SK-N-SH (cell line): ENCODE data around the gene GJB2.

Source experiments
- CTCF ChIP-seq: fragments of 200-600 bp; sonication (generic); IDR thresholded peaks from 2 replicates; pipeline ENCODE4 v1.6.1; 2017; ENCODE audit warnings: antibody characterized with exemption, mild to moderate bottlenecking, moderate library complexity
- EP300 ChIP-seq, 2 experiments: IDR thresholded peaks; 2 replicates each; pipeline versions ENCODE4 v1.4.0 to v1.6.1; 2012; ENCODE audit warnings: borderline replicate concordance in 1 of 2, low read depth in 1 of 2, low read length in 1 of 2
- EZH2phosphoT487 ChIP-seq: fragments of 200-600 bp; sonication (generic); IDR thresholded peaks from 2 replicates; pipeline ENCODE4 v1.6.1; 2017; ENCODE audit warnings: low read depth, mixed run types, mild to moderate bottlenecking, antibody characterized with exemption, moderate library complexity, borderline replicate concordance
- FOXJ3 ChIP-seq: sonication (generic); formaldehyde crosslinking; IDR thresholded peaks from 2 replicates; pipeline ENCODE4 v1.5.1; 2020; ENCODE audit warnings: mild to moderate bottlenecking, missing genetic modification reagents
- GABPA ChIP-seq: IDR thresholded peaks from 2 replicates; pipeline ENCODE4 v1.4.0; 2012; ENCODE audit warnings: low read depth, mild to moderate bottlenecking
- JUND ChIP-seq: IDR thresholded peaks from 2 replicates; pipeline ENCODE4 v1.4.0; 2012
- MAX ChIP-seq: IDR thresholded peaks from 2 replicates; pipeline ENCODE4 v1.4.0; 2012; ENCODE audit warnings: low read depth
- POLR2AphosphoS5 ChIP-seq: IDR thresholded peaks from 2 replicates; pipeline ENCODE4 v1.6.1; 2012; ENCODE audit warnings: low read depth, low read length
- RAD21 ChIP-seq: IDR thresholded peaks from 2 replicates; pipeline ENCODE4 v1.6.1; 2012; ENCODE audit warnings: mild to moderate bottlenecking, low read length
- SIN3A ChIP-seq: IDR thresholded peaks from 2 replicates; pipeline ENCODE4 v1.6.1; 2012; ENCODE audit warnings: low read depth, mild to moderate bottlenecking, low read length, moderate library complexity, borderline replicate concordance
- TEAD4 ChIP-seq: IDR thresholded peaks from 2 replicates; pipeline ENCODE4 v1.4.0; 2012; ENCODE audit warnings: mild to moderate bottlenecking, borderline replicate concordance; ENCODE audit not compliant: insufficient read depth

GRCh38 chr13:20137875-20138274 is 54.9 kb downstream of the GJB2 start:
- TF ChIP-seq CTCF (no peak), EZH2phosphoT487 (no peak), MAX (no peak), POLR2AphosphoS5 (no peak), TEAD4 (no peak), EP300 (IDR thresholded peaks at IDR 0.05; ENCODE audit: borderline replicate concordance in 1 of 2, low read depth in 1 of 2, low read length in 1 of 2) (no peak), JUND (no peak), FOXJ3 (CRISPR knock-in tag) (no peak), SIN3A (no peak), RAD21 (no peak), GABPA (no peak)
